Neural progenitor cell (in vitro differentiated cells): ENCODE measurements around the gene MED10.

Experiments used
- CTCF ChIP-seq: fragments of 200-600 bp; sonication (generic); IDR thresholded peaks from 2 replicates; pipeline ENCODE4 v1.5.1; 2017; ENCODE audit warnings: antibody characterized with exemption, mild to moderate bottlenecking
- EZH2 ChIP-seq: fragments of 200-600 bp; sonication (generic); IDR thresholded peaks from 2 replicates; pipeline ENCODE4 v1.6.1; 2017; ENCODE audit warnings: antibody characterized with exemption, mild to moderate bottlenecking, moderate library complexity
- EZH2phosphoT487 ChIP-seq: fragments of 200-600 bp; sonication (generic); IDR thresholded peaks from 2 replicates; pipeline ENCODE4 v1.6.1; 2017; ENCODE audit warnings: antibody characterized with exemption

GRCh38 chr5:6417657-6418056, 39.3 kb upstream of the MED10 start:
- TF ChIP-seq CTCF (no peak), EZH2phosphoT487 (no peak), EZH2 (no peak)
